Stimulated activated CD4-positive, alpha-beta T cell treated with anti-CD3 and anti-CD28 coated beads, Interleukin-2, amount 100 ng/mL, for 24 hours (primary cell): ENCODE results near the gene BPIFB3.

Source experiments
- DNase-seq, 2 donors: peaks; one replicate each; pipeline ENCODE4 v3.0.0-alpha.2; 2020

Gene BPIFB3

DNA sequence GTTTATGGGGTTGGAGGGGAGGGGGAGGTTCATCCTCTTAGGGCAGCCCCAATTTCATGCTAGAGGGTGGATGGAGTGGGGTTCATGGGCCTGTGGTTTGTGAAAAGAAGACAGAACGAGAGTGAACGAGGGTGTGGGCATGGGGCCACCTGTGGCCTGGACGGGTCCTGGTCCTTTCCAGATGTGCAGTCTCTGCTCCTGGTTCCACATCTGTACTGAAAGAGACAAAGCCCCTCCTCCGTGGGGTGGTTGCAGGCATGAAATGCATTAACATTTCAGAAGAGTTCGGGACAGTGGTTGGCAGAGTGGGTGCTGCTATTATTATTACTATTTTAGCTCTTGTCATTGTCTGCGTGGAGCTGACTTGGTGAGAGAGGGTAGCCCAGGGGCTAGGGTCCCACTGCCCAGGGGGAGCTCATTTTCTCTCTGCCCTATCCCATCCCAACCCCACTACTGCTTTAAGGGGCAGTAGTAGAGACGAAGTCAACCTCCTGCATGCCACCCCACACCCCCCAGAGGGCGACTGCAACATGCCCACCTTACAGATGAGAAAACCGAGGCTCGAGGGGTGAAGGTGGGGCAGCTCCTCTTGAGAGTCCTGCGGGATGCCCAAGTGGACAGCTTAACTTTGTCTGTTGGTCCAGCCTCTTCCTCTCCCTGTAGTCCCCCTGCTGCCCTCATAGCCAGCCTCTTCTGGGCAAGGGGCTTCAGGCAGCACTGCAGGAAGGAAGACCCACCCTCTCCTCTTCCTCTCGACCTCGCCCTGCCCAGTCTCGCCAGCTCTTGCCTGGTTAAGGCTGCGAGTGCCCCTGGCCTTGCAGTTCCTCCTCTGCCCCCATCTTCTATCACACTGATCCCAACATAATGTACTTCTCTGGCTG, 37.8 kb upstream of the BPIFB3 start:
- no peak for DNase-seq

GRCh38 chr20:33016581-33017109, 37.1 kb upstream of the BPIFB3 start:
- DNase-seq = no peak

DNA sequence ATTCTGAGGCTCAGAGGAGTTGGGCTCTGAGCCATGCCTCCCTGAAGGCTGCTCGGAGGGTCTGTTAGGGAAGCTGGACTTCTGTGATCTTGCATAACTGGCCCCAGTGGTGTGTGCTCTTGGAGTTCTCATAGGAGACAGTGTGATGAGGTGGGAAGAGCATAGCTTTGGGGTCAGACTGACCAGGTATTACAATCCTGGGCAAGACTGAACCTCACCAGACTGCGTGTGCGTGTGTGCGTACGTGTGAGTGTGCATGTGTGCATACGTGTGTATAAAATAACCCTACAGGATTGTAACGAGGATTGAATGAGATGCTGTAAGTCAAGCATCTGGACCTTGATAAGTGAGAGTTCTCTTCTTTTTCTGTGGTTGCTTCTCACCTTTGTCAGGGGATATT, 36.2 kb upstream of the BPIFB3 start:
- DNase-seq = no peak

DNA sequence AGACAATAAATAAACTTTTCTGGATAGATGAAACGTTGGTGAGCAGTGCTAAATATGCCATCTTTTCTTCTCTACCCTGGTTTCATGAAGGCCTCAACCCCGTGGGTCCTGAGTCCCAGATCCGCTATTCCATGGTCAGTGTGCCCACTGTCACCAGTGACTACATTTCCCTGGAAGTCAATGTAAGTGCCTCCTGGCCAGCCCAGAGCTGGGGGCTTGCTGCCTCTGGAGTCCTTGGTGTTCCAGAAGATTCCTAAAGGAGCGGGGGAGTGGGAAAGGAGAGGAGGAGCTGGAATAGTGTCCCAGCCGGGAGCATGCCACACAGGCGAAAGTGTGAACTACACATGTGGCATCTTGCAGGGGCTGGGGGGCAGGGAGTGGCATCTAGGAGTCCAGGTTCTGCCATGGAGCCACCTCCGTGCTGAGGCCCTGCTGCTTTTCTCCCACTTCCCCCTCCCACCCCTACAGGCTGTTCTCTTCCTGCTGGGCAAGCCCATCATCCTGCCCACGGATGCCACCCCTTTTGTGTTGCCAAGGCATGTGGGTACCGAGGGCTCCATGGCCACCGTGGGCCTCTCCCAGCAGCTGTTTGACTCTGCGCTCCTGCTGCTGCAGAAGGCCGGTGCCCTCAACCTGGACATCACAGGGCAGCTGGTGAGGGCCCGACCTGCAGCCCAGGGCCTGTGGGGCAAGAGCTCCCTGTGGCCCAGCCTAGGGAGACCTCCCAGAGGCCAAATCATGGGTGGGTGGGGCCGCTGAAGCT, 35.4 kb upstream of the BPIFB3 start:
- DNase-seq = no peak

- no peak for DNase-seq
Observed at GRCh38 chr20:33019465-33020277, 34.0 kb upstream of the BPIFB3 start.

- no peak for DNase-seq
Observed at GRCh38 chr20:33020278-33021161, 33.2 kb upstream of the BPIFB3 start.

DNA sequence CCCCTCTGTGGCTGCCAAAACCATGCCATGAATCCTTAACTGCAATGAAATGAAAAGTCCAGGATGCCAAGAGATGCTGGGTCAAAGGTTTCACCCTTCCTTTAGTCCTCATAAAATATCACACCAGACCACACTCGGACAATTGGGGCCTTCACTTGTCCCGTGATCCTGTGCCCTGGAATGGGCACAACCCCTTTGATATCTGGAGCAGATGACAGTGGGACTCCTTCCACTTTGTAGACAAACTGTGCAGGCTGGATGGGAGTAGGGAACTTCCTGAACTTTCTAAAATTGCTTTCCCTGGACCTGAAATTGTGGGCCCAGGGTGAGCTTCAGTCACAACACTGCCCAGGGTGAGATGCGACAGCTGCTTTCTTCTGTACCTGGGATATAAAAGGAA, 31.8 kb upstream of the BPIFB3 start:
- DNase-seq = no peak

GRCh38 chr20:33022289-33022688, 31.4 kb upstream of the BPIFB3 start:
- no peak for DNase-seq

GRCh38 chr20:33022694-33023438, 30.8 kb upstream of the BPIFB3 start:
- no peak for DNase-seq

- DNase-seq = no peak
Observed at GRCh38 chr20:33023439-33024242, 30.1 kb upstream of the BPIFB3 start.

- no peak for DNase-seq
Observed at GRCh38 chr20:33024243-33024560, 29.5 kb upstream of the BPIFB3 start.

GRCh38 chr20:33024609-33025317, 28.9 kb upstream of the BPIFB3 start:
- no peak for DNase-seq

- no peak for DNase-seq
Observed at GRCh38 chr20:33025318-33025876, 28.3 kb upstream of the BPIFB3 start.

GRCh38 chr20:33026072-33026778, 27.5 kb upstream of the BPIFB3 start:
- no peak for DNase-seq

DNA sequence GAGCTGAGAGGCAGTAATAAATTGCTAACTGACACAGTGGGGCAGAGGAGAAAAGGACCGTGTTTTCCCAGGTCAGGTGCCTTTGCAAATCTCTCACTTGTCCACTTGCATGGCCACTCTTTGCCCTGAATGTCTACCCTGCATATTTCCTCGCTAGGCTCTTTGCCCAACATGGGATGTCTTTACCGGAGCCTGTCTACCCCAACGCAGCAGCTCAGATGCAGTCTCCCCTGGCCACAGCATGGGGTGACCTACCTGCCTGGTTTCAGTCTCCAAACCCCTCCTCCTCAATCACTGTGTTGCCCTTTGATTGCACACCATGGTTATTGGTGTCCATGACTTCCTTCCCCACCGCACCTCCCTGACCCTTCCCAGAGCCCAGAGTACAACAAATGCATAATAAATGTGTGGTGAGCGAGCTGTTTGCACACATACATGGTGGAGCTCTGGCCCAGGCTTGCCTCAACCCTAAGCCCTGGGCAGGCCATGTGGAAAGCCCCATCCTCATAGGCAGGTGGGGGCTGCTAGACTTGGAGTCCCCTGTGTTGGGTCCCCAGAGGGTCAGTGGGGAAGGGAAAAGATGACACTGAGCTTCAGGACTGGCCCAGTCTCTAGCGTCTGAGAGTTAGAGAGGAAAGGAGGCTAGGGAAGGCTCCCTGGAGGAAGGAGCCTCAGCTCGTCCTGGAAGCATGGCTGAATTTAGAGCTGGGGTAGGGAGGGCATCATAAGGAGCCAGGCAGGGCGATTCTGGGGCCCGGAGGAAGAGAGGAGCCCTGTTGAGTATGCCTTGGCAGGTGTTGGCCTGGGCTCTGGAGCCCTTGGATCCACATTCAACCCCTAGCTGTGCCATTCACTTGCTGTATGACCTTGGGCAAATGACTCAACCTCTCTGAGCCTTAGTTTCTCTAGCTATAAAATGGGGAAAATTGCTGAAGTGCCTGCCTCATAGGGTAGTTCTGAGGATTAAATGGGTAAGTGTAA, 26.6 kb upstream of the BPIFB3 start:
- no peak for DNase-seq

DNA sequence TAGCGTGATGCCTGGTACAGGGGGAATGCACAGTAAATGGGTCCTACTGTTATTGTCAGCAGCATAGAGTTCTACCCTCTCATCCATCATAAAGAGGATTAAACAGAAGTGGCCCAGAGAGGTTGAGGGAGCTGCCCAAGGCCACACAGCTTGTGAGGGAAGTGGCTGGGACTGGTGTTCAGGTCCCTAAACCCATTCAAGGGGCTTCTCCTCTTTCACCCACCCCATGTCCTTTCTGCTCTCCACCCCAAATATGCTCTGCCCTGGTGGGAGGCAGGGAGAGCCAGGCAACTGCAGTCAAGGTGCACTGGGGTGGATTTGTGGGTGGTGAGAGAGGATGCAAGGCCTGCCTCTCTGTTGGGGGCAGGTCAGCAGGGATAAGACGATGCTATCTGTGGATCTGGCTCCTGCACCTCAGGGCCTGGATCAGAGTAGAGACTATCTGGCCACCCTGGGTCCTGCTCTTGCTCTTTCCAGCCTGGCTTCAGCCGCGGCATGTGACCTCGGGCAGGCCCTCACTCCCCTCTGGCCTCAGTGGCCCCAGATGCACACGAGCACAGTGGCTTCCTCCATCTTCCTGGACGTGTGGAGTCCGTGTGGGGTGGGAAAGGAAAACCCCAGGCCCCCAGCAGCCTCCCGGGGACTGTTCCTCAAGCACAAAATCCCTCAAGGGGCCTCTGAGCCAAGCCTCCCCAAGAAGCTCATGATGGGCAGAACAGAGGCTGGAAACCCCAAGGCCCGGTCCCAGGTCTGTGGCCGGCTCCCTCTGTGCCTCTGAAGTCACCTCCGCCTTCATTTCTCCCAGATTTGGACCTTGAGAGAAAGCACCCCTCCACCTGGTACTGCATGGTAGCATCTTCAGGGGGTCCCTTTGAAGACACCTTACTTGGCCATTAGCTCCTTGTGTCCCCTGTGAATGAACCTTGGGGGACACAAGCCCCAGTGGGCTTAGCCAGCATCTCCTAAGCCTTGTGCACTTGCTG, 25.6 kb upstream of the BPIFB3 start:
- DNase-seq = no peak
